Bronchial epithelial cell (primary cell): ENCODE results near the gene MAFG. TPM values are rescaled to one million over a fixed set of nuclear protein-coding genes. Genes with fewer than 3 reads are reported as not detected.
"Not testable (repeated sequence)": the region's sequence is repeated elsewhere in the genome, so short reads cannot be mapped to it uniquely, and the experiment has no call there.

Experiments
- DNase-seq: peaks from one replicate; pipeline ENCODE4 v3.0.0-alpha.2; 2010; ENCODE audit warnings: low read depth
- FAIRE-seq: peaks from 2 replicates; lab custom pipeline; 2011; peaks lifted over from hg19 to GRCh38; lab: Jason Lieb, UNC
- H3K27me3 ChIP-seq: 2 replicates; pipeline ENCODE4 v1.5.1; 2011; ENCODE audit warnings: low read length; ENCODE audit not compliant: control insufficient read depth, insufficient read depth
- H3K36me3 ChIP-seq: 2 replicates; pipeline ENCODE4 v1.5.1; 2011; ENCODE audit warnings: low read length; ENCODE audit not compliant: control insufficient read depth, insufficient read depth
- H3K4me3 ChIP-seq: 2 replicates; pipeline ENCODE4 v1.5.1; 2011; ENCODE audit warnings: mild to moderate bottlenecking, low read depth, low read length, control low read depth
- total RNA-seq: library from RNA; depleted of rRNA; stranded (reverse); fragments of >200 nt; gene quantifications from 2 replicates; pipeline ENCODE4 v1.2.1, GENCODE V29; 2014
- TF ChIP-seq, protein P1 (sequence below): IDR thresholded peaks from 2 replicates; pipeline ENCODE4 v1.5.1; 2011; ENCODE audit warnings: mild to moderate bottlenecking, moderate library complexity, low read length, control low read depth, inconsistent platforms; ENCODE audit not compliant: insufficient read depth, severe bottlenecking

The MAFG gene
- total RNA-seq, 1 donor from 2014 or later: 16.8 TPM

DNA sequence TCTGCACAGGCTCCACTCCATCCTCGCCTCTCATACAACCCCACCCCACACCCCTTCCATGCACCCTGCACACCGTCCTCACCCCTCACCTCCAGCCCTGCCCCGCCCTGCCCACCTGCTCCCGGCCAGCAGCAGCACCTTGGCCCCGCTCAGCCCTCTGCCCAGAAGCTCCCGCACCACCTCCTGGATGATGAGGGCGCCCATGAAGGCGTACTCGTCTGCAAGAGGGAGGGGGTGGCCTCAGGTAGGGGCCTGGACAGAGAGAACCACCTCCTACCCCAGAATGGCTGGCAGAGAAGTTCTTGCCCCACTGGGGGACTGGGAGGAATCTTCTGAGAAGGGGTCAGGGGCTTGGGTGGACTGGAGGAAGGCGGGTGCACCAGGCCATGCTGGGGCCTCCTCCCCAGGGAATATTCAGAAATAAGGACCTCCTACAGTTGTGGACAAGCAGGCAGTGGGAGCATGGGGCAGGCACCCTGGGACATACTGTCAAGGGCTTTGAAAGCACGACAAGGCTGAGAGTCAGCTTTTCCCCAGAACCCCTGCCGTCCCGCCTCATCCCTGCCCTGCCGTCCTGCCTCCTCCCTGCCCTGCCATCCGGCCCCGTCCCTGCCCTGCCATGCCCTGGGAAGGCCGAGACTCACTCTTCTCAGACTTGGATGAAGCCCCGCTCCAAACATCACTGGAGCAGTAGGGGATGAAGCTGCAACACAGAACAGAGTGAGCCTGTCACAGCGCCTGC is 30.3 kb upstream of the MAFG start:
- no peak overlapping the region for H3K4me3 ChIP-seq
- peaks cover 33% of the 10 kb centered on the region for H3K27me3 ChIP-seq
- H3K36me3 ChIP-seq: no peaks in the 10 kb centered on the region
- DNase-seq (no peak), FAIRE-seq (no peak)
- TF ChIP-seq, protein P1, sequence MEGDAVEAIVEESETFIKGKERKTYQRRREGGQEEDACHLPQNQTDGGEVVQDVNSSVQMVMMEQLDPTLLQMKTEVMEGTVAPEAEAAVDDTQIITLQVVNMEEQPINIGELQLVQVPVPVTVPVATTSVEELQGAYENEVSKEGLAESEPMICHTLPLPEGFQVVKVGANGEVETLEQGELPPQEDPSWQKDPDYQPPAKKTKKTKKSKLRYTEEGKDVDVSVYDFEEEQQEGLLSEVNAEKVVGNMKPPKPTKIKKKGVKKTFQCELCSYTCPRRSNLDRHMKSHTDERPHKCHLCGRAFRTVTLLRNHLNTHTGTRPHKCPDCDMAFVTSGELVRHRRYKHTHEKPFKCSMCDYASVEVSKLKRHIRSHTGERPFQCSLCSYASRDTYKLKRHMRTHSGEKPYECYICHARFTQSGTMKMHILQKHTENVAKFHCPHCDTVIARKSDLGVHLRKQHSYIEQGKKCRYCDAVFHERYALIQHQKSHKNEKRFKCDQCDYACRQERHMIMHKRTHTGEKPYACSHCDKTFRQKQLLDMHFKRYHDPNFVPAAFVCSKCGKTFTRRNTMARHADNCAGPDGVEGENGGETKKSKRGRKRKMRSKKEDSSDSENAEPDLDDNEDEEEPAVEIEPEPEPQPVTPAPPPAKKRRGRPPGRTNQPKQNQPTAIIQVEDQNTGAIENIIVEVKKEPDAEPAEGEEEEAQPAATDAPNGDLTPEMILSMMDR: no peak

- Histone ChIP-seq H3K27me3 (peaks cover 26% of the 10 kb centered on the region), H3K36me3 (no peaks in the 10 kb centered on the region), H3K4me3 (no peak overlapping the region)
- DNase-seq (no peak), FAIRE-seq (no peak)
- TF ChIP-seq, protein P1: no peak
These were observed 29.4 kb upstream of the MAFG start for GRCh38 chr17:81956607-81957589.

DNA sequence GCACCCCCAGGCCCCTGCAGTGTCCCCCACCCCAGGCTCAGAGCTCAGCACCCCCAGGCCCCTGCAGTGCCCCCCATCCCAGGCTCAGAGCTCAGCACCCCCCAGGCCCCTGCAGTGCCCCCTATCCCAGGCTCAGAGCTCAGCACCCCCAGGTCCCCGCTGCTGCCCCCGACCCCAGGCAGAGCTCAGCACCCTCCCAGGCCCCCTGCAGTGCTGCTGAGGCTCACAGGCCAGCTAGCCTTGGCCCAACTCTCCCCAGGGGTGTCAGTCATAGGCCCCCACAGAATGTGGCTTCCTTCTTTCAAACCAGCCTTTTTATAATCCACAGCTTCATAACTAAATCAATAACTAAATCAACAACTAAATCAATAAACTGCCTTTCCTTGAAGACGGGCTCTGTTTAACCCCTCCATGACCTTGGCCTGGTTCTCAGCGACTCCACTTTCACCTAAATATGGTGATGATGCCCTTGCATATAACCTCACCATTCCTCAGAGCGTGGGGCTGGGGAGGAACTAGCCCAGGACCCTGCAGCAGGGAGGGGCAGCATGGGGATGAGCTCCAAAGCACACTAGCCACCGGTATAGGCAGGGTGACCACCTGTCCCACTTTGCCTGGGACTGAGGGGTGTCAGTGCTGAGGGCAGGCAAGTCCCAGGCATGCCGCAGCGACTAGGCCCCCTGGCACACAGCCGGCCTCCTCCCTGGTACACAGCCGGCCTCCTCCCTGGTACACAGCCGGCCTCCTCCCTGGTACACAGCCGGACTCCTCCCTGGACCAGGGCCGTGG is 28.4 kb upstream of the MAFG start:
- TF ChIP-seq, protein P1: no peak
- H3K36me3 ChIP-seq: no peaks in the 10 kb centered on the region
- H3K27me3 ChIP-seq: peaks cover 24% of the 10 kb centered on the region
- FAIRE-seq: no peak
- DNase-seq: no peak
- no peak overlapping the region for H3K4me3 ChIP-seq

DNA sequence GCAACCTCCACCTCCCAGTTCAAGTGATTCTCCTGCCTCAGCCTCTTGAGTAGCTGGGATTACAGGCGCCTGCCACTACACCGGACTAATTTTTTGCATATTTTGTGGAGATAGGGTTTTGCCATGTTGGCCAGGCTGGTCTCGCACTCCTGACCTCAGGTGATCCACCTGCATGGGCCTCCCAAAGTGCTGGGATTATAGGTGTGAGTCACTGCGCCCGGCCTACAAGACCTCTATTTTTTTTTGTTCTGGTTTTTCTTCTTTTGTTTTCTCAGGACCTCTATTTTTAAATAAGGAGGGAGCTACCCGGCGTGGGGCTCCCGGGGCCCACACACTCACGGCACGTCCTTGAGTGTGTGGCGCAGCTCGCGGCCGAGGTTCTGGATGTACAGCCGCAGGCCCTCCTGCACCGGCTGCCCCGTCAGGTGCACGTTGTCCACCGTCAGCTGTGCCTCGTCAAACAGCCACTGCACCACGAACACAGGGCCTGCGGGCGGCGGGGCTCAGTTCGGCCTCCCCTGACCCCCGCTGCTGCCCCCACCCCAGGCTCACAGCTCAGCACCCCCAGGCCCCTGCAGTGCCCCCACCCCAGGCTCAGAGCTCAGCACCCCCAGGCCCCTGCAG is 27.6 kb upstream of the MAFG start:
- Histone ChIP-seq H3K36me3 (no peaks in the 10 kb centered on the region), H3K27me3 (peaks cover 20% of the 10 kb centered on the region), H3K4me3 (no peak overlapping the region)
- FAIRE-seq (no peak), DNase-seq (no peak)
- TF ChIP-seq, protein P1: no peak

- Histone ChIP-seq H3K27me3 (peaks cover 15% of the 10 kb centered on the region), H3K36me3 (no peaks in the 10 kb centered on the region), H3K4me3 (no peak overlapping the region)
- TF ChIP-seq, protein P1: no peak
- DNase-seq (no peak), FAIRE-seq (no peak)
These were observed 26.9 kb upstream of the MAFG start for GRCh38 chr17:81954131-81955057.

DNA sequence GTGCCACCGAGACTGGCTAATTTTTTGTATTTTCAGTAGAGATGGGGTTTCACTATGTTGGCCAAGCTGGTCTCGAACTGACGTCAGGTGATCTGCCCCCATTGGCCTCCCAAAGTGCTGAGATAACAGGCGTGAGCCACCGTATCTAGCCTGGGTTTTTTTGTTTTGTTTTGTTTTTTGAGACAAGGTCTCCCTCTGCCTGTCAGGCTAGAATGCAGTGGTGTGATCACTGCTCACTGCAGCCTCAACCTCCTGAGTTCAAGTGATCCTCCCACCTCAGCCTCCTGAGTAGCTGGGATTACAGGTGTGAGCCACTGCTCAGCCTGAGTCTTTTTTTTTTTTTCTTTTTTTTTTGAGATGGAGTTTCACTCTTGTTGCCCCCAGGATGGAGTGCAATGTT is 25.9 kb upstream of the MAFG start:
- FAIRE-seq, H3K27me3 ChIP-seq, H3K36me3 ChIP-seq, H3K4me3 ChIP-seq, DNase-seq: not testable (repeated sequence)
